GM18867 (cell line): ENCODE data around the gene KIF1A.

Experiments
- ATAC-seq: cut with Tn5 transposase; IDR thresholded peaks from one replicate; pipeline ENCODE4 v1.9.1; 2021; ENCODE audit warnings: mild to moderate bottlenecking, moderate library complexity; ENCODE audit not compliant: unreplicated experiment

KIF1A gene

DNA sequence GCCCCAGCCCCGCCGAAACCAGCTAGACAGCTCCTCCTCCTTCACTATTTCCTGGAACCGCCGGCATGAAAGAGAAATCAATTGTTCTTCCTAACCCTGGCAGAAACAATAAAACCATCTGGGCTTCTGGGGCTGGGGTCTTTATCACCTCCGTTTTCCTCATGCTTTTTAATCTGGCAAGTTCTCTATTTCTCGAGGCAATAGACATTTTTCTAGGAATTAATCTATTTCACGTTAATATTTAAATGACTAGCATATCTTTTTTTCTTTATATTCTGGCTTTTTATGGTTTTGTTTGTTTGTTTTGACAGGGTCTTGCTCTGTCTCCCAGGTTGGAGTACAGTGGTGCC, 1.4 kb upstream of the KIF1A start:
- no peak for ATAC-seq

DNA sequence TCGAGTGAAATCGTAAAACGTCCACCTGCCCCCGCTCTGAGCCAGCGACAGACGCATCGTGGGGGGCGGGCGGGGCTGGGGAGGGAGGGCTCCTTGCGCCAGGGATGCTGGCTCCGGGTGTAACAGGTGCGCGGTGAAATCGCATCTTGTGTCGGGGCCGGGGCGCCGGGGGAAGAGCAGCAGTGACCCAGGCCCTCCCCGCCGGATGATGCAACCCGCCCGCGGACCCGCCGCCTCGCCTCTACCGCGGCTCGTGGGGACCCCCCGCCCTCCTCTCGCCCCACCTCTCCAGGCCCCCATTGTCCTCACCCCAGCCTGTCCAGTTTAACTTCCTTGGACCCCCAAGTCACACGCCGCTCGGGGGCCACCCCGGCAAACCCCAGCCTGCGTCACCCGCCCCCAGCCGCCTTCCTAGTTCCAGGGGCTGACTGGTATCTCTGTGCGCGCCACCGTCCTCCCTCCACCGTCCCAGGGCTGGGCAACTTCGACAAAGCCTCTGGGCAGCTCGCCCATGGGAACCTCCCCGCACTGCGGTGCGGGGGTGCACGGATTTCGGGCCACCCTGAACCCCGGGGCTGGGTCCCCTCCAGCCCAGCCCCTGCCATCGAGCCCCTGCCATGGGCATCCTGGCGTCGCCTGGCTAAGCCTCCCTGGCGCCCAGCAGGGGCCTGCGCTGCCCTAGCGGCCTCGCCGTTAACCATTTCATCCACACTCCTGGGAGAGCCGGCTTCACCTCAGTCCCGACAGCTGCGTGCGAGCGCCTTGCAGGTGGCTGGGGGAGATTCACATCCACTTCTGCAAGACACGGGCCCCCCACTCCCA, 799 bp upstream of the KIF1A start:
- ATAC-seq, result no peak

DNA sequence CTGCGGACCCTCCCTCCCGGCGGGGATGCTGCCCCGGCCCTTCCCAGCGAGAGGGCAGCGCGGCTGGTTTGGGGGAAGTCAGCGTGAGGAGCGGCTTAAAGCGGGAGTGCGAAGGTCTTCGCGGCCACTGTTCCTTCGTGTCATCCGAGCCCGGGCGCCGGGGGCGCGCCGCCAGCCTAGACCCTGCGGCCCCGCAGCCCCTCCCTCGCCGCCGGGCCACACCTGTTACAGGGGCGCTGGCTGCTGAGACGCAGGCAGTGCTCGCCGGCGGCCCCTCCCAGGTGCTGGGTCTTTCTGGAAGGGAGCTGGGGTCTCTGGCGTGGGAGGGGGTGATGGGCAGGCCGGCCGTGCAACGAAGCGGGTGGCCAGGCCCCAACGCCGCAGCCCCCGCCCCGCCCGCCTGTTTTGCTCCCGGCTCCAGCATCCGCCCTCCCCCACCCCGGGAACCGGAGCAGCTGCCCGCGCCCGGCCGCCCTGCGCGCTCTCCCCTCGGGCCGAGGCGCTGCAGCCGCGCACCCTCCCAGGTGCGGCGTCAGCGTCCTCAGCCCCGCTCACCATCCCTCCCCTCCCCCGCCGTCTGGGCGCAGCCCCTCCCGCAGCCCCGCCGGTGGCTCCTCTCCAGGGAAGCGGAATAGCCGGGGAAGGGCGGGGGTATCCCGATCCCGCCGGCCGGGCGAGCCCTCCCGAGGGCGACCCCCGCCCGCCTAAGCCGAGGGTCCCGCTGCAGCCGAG, 727 bp downstream of the KIF1A start:
- no peak for ATAC-seq

DNA sequence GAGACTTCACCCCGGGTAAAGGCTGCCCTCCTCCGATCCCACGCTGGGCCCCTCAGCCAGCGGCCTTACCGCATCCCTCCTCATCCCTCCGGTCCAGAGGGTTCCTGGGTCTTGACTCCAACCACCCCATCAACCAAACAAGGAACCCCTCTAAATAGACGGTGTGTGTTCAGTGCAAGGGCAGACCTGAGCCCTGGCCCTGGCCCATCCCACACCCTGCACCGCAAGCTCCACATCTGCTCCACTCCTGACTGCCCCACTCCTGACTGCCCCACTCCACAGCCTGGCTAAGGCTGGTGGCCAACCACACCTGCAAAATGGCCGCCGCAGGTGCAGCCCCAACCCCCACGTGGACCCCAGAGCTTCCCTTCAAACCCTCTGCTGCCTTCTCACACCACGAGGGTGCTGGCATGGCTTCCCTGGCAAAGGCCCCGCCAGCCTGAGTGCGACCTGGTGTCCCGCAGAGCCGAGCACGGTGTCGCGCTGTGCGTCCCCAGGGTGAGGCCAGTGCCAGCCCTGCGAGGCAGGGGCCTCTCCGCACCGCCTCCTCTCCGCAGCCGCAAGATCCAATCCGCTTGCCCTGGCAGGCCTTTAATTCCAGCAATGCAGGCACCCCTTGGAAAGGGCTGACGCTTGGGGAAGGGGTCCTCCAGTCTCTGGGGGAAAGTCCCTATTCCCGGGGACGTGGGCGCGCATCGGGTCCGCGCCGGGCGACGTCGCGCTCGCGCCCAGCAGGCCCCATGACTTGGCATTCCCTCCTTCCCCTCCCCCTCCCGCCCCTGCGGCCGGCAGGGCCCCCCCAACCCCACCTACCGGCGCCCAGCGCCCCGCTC, 1.5 kb downstream of the KIF1A start:
- ATAC-seq, result no peak

DNA sequence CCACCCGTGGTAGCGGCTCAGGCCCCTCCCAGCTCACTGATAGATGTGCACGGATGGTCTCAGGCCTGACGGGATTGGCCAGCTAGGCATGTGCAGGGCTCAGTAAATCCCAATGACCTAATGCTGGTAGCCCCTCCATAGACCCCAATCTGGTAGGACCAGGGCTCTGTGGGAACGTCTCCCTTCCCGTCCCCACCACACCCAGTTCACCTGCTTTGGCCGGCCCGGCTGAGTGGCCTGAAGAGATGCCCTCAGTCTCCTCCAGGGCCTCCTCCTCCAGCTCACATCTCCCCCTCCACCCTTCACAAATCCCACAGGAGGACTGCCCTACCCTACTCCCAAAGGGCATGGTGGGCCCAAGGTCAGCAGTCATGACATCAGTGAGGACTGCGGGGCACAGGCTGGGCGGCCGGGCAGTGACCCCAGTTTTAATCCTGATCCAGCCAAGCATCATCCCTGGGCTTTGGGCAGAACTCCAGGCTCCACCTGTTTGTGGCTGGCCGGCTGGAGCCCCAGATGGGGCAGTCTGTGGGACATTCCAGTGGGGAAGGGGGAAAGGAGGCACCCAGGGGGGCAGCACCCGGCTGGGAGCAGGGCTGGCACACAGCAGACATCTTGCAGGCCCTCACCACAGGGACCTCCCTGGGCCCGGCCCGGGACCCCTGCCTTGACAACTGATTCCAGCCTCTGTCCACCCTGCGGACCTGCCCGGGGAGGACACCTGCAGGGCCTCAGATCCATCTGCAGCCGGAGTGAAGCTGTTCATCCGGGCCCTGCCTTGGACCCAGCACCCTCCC, 2.3 kb downstream of the KIF1A start:
- no peak for ATAC-seq

DNA sequence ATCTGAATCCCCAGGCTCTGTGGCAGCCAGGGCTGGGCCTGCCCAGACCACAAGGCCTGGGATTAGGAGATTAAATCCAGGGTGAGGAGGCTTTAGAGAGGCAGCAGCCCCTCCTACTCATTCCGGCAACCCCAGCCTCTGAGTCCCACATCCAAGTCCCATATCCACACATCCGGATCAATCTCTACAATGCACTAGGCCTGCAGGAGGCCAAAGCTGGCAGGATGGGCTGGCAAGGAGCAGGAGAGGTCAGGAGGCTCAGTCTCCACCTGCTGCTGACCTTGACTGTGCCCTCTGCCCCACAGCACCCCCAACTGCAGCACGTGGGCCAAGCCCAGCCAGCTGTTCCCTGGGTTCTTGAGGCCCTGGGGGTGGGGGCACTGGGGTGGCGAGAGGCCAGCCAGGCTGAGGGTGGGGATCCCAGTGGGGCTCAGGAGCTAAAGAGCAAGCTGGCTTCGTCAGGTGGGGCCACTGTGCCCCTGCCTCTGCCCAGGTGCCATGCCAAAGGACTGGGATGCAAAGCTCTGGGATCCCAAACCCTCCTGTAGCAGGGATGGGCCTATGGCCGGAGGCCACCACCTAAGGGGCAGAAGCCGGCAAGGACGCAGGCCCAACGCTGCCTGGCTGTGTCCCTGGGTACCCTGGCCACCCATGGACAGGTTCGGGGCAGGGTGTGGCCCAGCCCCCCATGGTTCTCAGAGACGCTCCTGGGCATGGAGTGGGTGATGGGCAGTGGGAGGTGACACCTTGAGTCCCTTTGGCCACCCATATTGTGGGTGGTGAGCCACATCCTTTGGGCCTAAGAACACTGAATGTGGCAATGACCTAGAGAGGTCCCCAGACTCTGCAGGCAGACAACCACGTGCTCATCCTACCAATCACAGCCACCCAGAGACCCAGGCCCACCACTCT, 3.2 kb downstream of the KIF1A start:
- ATAC-seq, result no peak

DNA sequence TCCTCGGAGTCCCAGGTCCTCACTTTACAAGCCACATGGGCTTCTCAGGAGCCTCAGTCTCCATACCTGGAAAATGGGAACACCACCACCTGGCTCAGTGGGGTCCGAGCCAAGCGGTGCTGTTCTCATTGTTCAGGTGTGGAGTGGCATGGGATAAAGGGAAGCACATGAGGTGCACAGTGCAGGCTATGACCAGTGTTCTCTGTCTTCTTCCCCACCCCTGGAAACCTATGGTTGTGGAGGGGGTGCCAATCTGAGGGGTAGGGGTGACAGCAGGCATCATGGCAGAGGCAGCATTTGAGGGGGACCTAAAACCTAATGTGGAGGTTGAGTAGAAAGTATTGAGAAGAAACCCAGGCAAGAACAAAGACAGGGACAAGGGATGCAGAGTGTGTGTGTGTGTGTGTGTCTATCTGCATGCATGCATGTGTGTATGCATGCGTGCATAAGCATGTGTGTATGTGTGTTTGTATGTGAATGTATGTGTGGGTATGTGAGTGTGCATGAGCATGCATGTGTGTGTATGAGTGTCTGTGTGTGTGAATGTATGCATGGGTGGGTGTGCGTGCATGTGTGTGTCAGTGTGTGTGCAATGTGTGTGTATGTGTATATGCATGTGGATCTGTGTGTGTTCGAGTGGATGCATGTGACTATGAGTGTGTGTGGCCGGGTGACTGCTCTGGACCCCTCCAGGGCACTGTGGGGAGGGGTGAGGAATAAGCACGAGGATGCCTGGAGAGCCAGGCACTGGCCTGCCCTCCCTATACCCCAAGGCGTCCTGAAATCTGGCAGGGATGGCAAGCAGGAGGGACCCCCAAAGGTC, 4.0 kb downstream of the KIF1A start:
- no peak for ATAC-seq

DNA sequence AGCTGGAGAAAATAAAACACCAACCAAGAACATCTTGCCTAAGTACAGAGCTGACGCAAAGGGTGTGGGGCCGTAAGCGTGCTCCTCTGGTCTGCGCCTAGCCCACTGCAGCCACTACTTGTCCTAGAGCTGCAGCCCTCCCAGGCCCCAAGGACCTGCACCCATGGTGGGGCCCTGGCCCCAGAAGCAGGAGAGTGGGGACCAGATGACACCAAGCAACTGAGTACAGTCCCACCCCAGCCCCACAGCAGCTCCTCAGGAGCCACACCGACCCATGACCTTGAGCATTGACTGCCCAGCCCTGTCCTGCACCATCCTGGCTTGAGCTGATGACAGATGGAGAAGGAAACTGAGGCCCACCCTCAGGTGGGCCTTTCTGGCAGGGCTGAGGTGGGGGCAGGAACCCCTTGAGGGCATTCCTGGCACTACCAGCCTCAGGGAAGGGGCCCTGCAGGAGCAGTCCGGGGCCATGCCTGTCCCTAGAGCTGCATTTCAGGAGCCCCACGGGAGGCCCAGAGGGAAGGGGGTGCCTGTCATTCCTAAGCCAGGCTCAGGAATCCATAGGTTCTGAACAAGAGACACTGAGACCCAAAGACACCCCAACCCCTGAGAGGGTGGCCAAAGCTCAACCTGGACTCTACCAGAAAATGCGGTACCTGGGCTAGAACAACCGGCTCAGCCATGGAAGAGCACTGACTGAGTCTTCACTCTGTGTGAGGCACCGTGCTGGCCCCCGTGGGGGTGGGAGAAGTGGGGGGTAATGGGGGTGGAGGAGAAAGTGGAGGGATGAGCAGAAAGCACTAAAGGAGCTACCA, 4.9 kb downstream of the KIF1A start:
- no peak for ATAC-seq

DNA sequence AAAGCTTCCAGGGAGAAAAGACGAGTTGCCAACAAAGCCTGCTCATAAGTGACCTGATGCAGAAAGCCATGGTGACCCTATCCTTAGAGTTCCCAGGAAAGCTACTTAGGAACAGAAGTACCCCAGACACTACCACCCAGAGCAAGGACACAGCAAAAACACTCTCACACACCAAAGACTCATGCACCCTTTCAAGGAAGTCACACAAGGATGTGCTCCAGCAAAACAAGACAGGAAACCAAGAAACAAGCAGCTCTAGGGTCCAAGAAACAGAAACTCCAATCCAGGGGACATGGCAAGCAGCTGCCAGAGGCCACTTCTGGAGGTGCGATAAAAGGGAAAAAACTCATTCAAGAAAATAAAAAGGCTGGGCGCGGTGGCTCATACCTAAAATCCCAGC, 5.7 kb downstream of the KIF1A start:
- no peak for ATAC-seq

DNA sequence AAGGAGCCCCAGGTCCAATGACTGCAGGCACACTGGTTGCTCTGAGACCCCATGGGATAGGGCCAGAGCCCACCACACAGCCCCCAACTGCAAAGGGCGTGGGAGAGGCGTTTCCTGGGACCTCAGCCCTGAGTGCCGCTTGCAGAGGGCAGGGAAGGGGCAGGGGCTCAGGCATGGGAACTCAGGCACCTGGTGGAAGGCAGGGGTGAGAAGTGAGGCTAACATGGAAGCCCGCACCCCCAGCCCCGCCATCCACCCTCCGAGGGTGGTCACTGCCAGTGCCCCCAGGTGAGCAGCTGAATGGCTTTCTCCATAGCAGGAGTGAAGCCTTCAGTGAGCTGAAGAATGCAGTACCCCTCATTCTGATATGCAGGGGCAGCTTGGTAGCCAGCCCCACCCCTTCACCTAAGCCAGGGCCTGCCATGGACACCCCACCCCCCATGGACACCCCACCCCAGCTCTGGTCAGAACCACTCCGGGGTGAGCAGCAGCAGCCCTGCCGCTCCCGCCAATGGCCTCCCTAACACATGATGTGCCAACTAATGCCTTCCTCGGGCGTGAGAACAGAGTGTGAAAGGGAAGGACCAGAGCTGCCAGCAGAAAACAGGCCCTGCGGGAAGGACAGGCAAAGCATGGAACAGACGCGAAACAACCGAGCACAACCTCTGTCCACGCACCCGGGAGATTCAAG, 6.6 kb downstream of the KIF1A start:
- ATAC-seq, result no peak

DNA sequence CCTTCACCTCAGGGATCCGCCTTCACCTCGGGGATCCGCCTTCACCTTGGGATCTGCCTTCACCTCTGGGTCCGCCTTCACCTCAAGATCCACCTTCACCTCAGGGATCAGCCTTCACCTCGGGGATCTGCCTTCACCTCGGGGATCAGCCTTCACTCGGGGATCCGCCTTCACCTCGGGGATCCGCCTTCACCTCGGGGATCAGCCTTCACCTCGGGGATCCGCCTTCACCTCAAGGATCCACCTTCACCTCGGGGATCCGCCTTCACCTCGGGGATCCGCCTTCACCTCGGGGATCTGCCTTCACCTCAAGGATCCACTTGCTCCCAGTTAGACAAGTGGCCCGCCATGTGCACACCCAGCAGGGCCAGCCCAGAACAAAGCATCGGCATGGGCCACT, 7.3 kb downstream of the KIF1A start:
- ATAC-seq, result no peak

DNA sequence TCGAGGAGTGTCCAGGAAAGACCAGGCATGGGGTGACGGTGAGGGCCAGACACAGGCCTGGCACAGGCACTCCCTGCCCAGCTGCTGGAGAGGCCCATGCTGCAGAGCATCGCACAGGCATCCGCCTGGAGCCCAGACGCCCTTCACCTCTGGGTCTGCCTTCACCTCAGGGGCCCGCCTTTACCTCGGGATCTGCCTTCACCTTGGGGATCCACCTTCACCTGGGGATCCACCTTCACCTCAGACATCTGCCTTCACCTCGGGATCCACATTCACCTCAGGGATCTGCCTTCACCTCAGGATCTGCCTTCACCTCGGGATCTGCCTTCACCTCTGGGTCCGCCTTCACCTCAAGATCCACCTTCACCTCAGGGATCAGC, 7.7 kb downstream of the KIF1A start:
- ATAC-seq, result no peak

DNA sequence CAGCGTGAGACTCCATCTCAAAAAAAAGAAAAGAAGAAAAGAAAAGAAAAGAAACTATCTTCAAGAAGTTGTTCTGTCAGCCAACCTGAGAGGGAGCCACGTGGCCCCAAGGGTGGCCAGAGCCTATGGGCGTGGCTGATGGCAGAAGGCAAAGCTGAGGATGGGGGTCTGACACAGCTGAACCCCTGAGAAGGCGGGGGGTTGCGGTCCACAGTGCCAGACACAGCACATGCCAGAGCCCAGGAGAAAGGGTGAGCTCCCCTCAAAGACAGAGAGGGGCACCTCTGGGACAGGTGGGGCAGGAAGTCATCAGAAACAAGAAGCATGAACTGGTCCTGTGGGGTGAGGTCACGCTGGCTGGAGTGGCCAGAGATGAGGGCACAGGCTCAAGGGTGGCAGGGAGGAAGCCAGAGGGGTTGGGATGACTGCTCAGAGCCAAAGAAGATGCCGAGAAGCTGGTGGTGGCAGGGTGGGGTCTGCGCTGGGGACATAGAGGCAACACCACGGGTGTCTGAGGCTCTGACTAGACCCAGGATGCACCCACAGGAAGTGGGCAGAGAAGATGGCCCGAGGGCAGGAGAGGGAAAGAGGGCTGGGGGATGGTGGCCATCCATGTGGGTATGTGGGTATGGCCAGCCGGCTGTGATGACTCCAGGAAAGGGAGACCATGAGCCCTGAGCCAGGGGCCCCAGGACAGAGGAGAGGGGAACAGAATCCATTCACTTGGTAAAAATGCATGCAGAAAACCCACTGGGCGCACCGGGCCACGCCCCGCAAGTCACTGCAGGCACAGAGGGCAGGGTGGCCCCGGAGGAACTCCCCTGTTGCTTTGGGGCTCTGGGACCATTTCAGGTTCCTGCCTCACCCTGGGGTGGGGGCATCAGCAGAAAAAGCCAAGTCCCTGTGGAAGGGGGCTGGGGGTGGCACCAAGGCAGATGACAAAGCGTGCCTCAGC, 8.4 kb downstream of the KIF1A start:
- ATAC-seq, result no peak

DNA sequence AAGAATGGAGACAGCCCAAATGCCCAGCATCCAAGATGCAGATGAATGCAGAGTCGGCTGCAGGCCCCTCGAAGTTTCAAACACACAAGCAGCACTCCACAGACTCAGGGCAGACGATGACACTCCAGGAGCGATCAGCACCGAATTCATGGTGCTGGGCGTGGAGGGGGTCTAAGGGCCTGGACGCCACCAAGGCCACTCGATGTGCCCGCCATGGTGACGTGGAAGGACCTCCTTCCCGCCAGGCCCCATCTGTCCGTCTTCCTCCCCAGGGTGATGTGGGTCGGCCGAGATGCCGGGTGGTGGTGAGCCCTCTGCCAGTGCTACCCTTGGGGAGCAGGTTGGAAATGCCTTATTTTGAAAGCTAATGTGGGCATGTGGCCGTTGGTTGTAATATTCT, 9.4 kb downstream of the KIF1A start:
- no peak for ATAC-seq

DNA sequence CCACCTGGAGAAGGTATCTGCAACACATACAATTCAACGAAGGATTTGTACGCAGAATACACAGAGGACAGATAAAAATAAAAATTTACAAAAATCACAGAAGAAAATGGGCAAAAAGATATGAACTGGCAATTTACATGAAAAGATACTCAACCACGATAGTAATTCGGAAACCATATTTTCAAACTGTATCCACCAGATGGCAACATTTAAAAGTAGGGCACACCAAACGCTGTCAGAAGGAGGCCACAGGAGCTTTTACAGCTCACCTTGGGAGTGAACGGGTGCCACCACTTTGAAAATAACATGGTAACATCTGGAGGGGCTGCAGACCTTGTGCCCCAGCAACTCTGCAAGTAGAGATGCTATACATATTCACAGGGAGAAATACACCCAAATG, 9.8 kb downstream of the KIF1A start:
- ATAC-seq, result no peak

DNA sequence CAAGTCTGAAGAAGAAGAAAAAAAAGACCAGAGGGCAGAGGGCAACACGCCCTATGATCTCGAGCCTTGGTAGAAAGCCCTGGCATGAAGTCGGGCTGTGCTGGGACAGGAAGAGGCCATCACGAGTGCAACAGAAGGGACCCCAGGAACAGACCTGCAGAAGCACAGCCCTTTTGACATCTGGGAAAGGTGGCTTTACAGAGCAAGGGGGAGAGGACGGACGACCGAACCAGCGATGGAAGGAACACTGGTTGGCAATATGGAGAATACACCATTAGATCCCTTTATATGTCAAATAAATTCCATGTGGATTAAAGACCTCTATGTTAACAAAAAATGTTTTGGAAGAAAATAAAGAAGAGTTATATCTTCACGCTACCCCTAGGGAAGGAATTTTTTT, 10.7 kb downstream of the KIF1A start:
- no peak for ATAC-seq

DNA sequence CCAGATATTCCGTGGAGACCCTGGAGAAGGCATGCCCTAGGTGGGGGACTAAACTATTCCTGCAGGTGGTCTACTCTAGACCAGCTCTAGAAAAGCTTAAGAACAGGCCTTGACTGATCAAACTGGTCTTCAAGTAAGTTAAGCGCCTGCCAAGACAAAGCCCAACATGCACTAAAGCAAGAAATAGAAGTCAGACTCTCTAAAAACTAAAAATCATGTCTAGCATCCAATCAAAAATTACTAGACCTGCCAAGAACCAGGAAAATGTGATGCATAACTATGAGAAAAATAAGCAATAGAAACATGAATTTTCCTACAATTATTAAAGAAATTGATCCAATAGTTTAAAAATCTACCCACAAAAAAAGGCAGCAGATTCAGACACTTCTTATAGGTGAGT, 13.6 kb downstream of the KIF1A start:
- no peak for ATAC-seq
